ENCODE data around the gene MACROD2. TPM values are rescaled to one million over a fixed set of nuclear protein-coding genes. Genes with fewer than 3 reads are reported as not detected.

MACROD2 gene
- polyA plus RNA-seq, 1 donor (not counting 4 experiments of a cell fraction or from before 2014, with no cell fraction given): 0.71 TPM

DNA sequence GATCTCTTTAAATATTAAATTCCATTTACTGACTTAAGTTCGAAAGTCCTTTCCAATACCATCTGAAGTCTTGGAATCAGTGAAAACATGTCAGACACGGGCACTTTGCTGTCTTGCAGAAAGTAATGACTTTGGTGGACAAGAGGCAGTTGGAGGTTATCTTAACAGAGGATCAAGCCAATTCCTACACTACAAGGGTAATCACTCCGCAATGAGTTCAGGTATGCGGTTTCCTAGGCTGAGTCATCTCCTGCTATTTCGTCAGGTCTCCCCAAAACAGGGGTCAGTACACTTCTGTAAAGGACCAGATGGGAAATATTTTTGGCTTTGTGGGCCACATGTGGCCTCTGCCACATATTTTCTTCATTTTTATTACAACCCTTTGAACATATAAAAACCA lies 1921.3 kb downstream of the MACROD2 start:
- Histone ChIP-seq H3K4me3 (ENCODE audit: control insufficient read depth in 2 of 3, extremely low read depth in 1 of 3, insufficient read depth in 2 of 3, low read depth in 1 of 3, low read length in 3 of 3) (no peak overlapping the region), H4K20me1 (ENCODE audit: control insufficient read depth, extremely low read depth, insufficient read depth, low read length) (no peaks in the 10 kb centered on the region), H3K27ac (ENCODE audit: control insufficient read depth, insufficient read depth, low read length) (no peak overlapping the region), H3K9me3 (ENCODE audit: control insufficient read depth, low read depth, low read length) (no peaks in the 10 kb centered on the region), H2AFZ (ENCODE audit: control insufficient read depth, low read length) (no peak overlapping the region), H3K36me3 (ENCODE audit: control insufficient read depth in 2 of 2, extremely low read depth in 1 of 2, insufficient read depth in 2 of 2, low read length in 2 of 2) (no peaks in the 10 kb centered on the region), H3K4me2 (ENCODE audit: control insufficient read depth, extremely low read depth, insufficient read depth, low read depth, low read length) (no peak overlapping the region), H3K9ac (ENCODE audit: control insufficient read depth, extremely low read depth, insufficient read depth, low read length) (no peak overlapping the region), H3K4me1 (ENCODE audit: control insufficient read depth, extremely low read depth, insufficient read depth, low read length) (no peaks in the 10 kb centered on the region), H3K27me3 (ENCODE audit: control insufficient read depth, extremely low read depth, insufficient read depth, low read length) (no peaks in the 10 kb centered on the region), H3K79me2 (ENCODE audit: control insufficient read depth, insufficient read depth, low read length) (no peaks in the 10 kb centered on the region), H3K9me1 (ENCODE audit: control insufficient read depth, extremely low read depth, insufficient read depth, low read length) (no peaks in the 10 kb centered on the region)
- dilution Hi-C loops (cut with MboI; ENCODE audit: extremely low pct_ligation_motif_present, low sequenced_read_pairs): no loop called here
- no peak for DNase-seq (ENCODE audit: low read depth, low spot score)
- no peak for TF ChIP-seq EZH2 (IDR thresholded peaks at IDR 0.05; ENCODE audit: low read length)
- TF ChIP-seq, protein P1, sequence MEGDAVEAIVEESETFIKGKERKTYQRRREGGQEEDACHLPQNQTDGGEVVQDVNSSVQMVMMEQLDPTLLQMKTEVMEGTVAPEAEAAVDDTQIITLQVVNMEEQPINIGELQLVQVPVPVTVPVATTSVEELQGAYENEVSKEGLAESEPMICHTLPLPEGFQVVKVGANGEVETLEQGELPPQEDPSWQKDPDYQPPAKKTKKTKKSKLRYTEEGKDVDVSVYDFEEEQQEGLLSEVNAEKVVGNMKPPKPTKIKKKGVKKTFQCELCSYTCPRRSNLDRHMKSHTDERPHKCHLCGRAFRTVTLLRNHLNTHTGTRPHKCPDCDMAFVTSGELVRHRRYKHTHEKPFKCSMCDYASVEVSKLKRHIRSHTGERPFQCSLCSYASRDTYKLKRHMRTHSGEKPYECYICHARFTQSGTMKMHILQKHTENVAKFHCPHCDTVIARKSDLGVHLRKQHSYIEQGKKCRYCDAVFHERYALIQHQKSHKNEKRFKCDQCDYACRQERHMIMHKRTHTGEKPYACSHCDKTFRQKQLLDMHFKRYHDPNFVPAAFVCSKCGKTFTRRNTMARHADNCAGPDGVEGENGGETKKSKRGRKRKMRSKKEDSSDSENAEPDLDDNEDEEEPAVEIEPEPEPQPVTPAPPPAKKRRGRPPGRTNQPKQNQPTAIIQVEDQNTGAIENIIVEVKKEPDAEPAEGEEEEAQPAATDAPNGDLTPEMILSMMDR (optimal IDR thresholded peaks at IDR 0.05 in 1 of 3, IDR thresholded peaks at IDR 0.05 in 1 of 3, conservative IDR thresholded peaks at IDR 0.05 in 1 of 3; ENCODE audit: extremely low read depth in 1 of 3, insufficient read depth in 2 of 3, low read length in 3 of 3): no peak
- FAIRE-seq: no peak

DNA sequence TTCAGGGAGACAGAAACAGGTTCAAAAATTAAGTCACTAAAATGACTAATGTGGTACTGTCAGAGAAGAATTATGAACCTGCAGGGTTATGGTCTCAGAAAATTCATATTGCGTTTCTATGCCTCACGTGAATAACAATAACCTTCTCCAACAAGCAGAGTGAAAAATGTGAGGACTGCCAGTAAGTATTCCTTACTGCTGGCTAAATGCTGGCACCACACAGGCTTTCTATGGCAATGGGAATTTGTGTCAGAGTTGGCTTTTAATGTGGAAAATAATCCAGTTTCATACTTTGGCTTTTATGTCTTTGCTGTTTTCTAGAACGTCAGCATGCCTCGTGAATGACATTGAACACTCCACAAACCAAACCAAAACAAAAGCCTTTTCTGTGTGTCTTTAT lies 1922.0 kb downstream of the MACROD2 start:
- dilution Hi-C loops (cut with MboI; ENCODE audit: extremely low pct_ligation_motif_present, low sequenced_read_pairs): no loop called here
- Histone ChIP-seq H2AFZ (ENCODE audit: control insufficient read depth, low read length) (no peak overlapping the region), H4K20me1 (ENCODE audit: control insufficient read depth, extremely low read depth, insufficient read depth, low read length) (no peaks in the 10 kb centered on the region), H3K36me3 (ENCODE audit: control insufficient read depth in 2 of 2, extremely low read depth in 1 of 2, insufficient read depth in 2 of 2, low read length in 2 of 2) (no peaks in the 10 kb centered on the region), H3K9me3 (ENCODE audit: control insufficient read depth, low read depth, low read length) (no peaks in the 10 kb centered on the region), H3K27me3 (ENCODE audit: control insufficient read depth, extremely low read depth, insufficient read depth, low read length) (no peaks in the 10 kb centered on the region), H3K4me3 (ENCODE audit: control insufficient read depth in 2 of 3, extremely low read depth in 1 of 3, insufficient read depth in 2 of 3, low read depth in 1 of 3, low read length in 3 of 3) (no peak overlapping the region), H3K79me2 (ENCODE audit: control insufficient read depth, insufficient read depth, low read length) (no peaks in the 10 kb centered on the region), H3K27ac (ENCODE audit: control insufficient read depth, insufficient read depth, low read length) (no peak overlapping the region), H3K9ac (ENCODE audit: control insufficient read depth, extremely low read depth, insufficient read depth, low read length) (no peak overlapping the region), H3K9me1 (ENCODE audit: control insufficient read depth, extremely low read depth, insufficient read depth, low read length) (no peaks in the 10 kb centered on the region), H3K4me1 (ENCODE audit: control insufficient read depth, extremely low read depth, insufficient read depth, low read length) (no peaks in the 10 kb centered on the region), H3K4me2 (ENCODE audit: control insufficient read depth, extremely low read depth, insufficient read depth, low read depth, low read length) (no peak overlapping the region)
- no peak for DNase-seq (ENCODE audit: low read depth, low spot score)
- no peak for TF ChIP-seq EZH2 (IDR thresholded peaks at IDR 0.05; ENCODE audit: low read length)
- TF ChIP-seq, protein P1 (optimal IDR thresholded peaks at IDR 0.05 in 1 of 3, IDR thresholded peaks at IDR 0.05 in 1 of 3, conservative IDR thresholded peaks at IDR 0.05 in 1 of 3; ENCODE audit: extremely low read depth in 1 of 3, insufficient read depth in 2 of 3, low read length in 3 of 3): no peak
- FAIRE-seq: no peak
